ENCODE measurements around the gene SGSM2.

The SGSM2 gene

GRCh38 chr17:2295575-2295974 is 41.7 kb upstream of the SGSM2 start:
- no peak overlapping the region for H3K4me3 ChIP-seq (ENCODE audit: low read length)
- H3K9me3 ChIP-seq (ENCODE audit: control insufficient read depth, insufficient read depth, low read length): no peaks in the 10 kb centered on the region
- TF ChIP-seq CTCF (IDR thresholded peaks at IDR 0.05; ENCODE audit: low read depth, low read length, poor library complexity, severe bottlenecking): no peak
- TF ChIP-seq EZH2phosphoT487 (IDR thresholded peaks at IDR 0.05; ENCODE audit: borderline replicate concordance, low read length): no peak
- H3F3A ChIP-seq (ENCODE audit: control insufficient read depth, insufficient read depth): no peaks in the 10 kb centered on the region; the same call in 1 of the 2 replicates
- no peak overlapping the region for H3K27ac ChIP-seq (ENCODE audit: low read depth, low read length)
- H3K27me3 ChIP-seq (ENCODE audit: control insufficient read depth, low read length): no peaks in the 10 kb centered on the region
- peaks cover 43% of the 10 kb centered on the region for H3K79me2 ChIP-seq (ENCODE audit: control insufficient read depth, low read length)
- peaks cover 2% of the 10 kb centered on the region for H3K4me1 ChIP-seq (ENCODE audit: control insufficient read depth, low read length)
- no peaks in the 10 kb centered on the region for H3K9me2 ChIP-seq (replicated peaks; ENCODE audit: control insufficient read depth, low read length)
- H3K36me3 ChIP-seq (ENCODE audit: control insufficient read depth, low read length): peaks cover 82% of the 10 kb centered on the region
- H4K20me1 ChIP-seq (ENCODE audit: control insufficient read depth, insufficient read depth, low read depth, low read length): no peaks in the 10 kb centered on the region
- H3K4me2 ChIP-seq (ENCODE audit: low read length): no peak overlapping the region

- Histone ChIP-seq H3F3A (ENCODE audit: control insufficient read depth, insufficient read depth) (no peaks in the 10 kb centered on the region; the same call in 1 of the 2 replicates), H3K4me1 (ENCODE audit: control insufficient read depth, low read length) (peaks cover 4% of the 10 kb centered on the region), H3K9me2 (replicated peaks; ENCODE audit: control insufficient read depth, low read length) (no peaks in the 10 kb centered on the region), H3K4me2 (ENCODE audit: low read length) (no peak overlapping the region), H3K9me3 (ENCODE audit: control insufficient read depth, insufficient read depth, low read length) (no peaks in the 10 kb centered on the region), H4K20me1 (ENCODE audit: control insufficient read depth, insufficient read depth, low read depth, low read length) (no peaks in the 10 kb centered on the region), H3K36me3 (ENCODE audit: control insufficient read depth, low read length) (peaks cover 81% of the 10 kb centered on the region), H3K27me3 (ENCODE audit: control insufficient read depth, low read length) (no peaks in the 10 kb centered on the region), H3K4me3 (ENCODE audit: low read length) (no peak overlapping the region), H3K27ac (ENCODE audit: low read depth, low read length) (no peak overlapping the region), H3K79me2 (ENCODE audit: control insufficient read depth, low read length) (peaks cover 58% of the 10 kb centered on the region)
- no peak for TF ChIP-seq EZH2phosphoT487 (IDR thresholded peaks at IDR 0.05; ENCODE audit: borderline replicate concordance, low read length)
- no peak for TF ChIP-seq CTCF (IDR thresholded peaks at IDR 0.05; ENCODE audit: low read depth, low read length, poor library complexity, severe bottlenecking)
These were observed 40.3 kb upstream of the SGSM2 start for GRCh38 chr17:2297023-2297422.

GRCh38 chr17:2299136-2299535 is 38.2 kb upstream of the SGSM2 start:
- Histone ChIP-seq H3K79me2 (ENCODE audit: control insufficient read depth, low read length) (peaks cover 72% of the 10 kb centered on the region), H3K4me1 (ENCODE audit: control insufficient read depth, low read length) (peaks cover 7% of the 10 kb centered on the region), H3K27me3 (ENCODE audit: control insufficient read depth, low read length) (no peaks in the 10 kb centered on the region), H3K4me3 (ENCODE audit: low read length) (no peak overlapping the region), H3K36me3 (ENCODE audit: control insufficient read depth, low read length) (peaks cover 68% of the 10 kb centered on the region), H3K27ac (ENCODE audit: low read depth, low read length) (no peak overlapping the region), H3F3A (ENCODE audit: control insufficient read depth, insufficient read depth) (no peaks in the 10 kb centered on the region), H4K20me1 (ENCODE audit: control insufficient read depth, insufficient read depth, low read depth, low read length) (no peaks in the 10 kb centered on the region), H3K4me2 (ENCODE audit: low read length) (no peak overlapping the region), H3K9me2 (replicated peaks; ENCODE audit: control insufficient read depth, low read length) (no peaks in the 10 kb centered on the region), H3K9me3 (ENCODE audit: control insufficient read depth, insufficient read depth, low read length) (no peaks in the 10 kb centered on the region)
- TF ChIP-seq EZH2phosphoT487 (IDR thresholded peaks at IDR 0.05; ENCODE audit: borderline replicate concordance, low read length) (no peak), CTCF (IDR thresholded peaks at IDR 0.05; ENCODE audit: low read depth, low read length, poor library complexity, severe bottlenecking) (no peak)
